Mesothelial cell of epicardium (in vitro differentiated cells): ENCODE results near the gene PAGR1. TPM values are rescaled to one million over a fixed set of nuclear protein-coding genes. Genes with fewer than 3 reads are reported as not detected.

ENCODE experiments used
- DNase-seq, 2 experiments: peaks; one replicate each; pipeline ENCODE4 v3.0.0; 2021; ENCODE audit warnings: low spot score in 2 of 2; ENCODE audit not compliant: unreplicated experiment in 2 of 2
- H3K27ac Mint-ChIP-seq: 2 replicates; pipeline ENCODE4 v1.8.0; 2021; ENCODE audit warnings: mixed read lengths
- H3K27me3 Mint-ChIP-seq: 2 replicates; pipeline ENCODE4 v1.8.0; 2021; ENCODE audit warnings: low read depth, mixed read lengths
- H3K36me3 Mint-ChIP-seq: 2 replicates; pipeline ENCODE4 v1.8.0; 2021; ENCODE audit warnings: mixed read lengths
- H3K4me1 Mint-ChIP-seq: 2 replicates; pipeline ENCODE4 v1.8.0; 2021; ENCODE audit warnings: mixed read lengths
- H3K4me3 Mint-ChIP-seq: 2 replicates; pipeline ENCODE4 v1.8.0; 2021; ENCODE audit warnings: mild to moderate bottlenecking, moderate library complexity, mixed read lengths
- H3K9me3 Mint-ChIP-seq: 2 replicates; pipeline ENCODE4 v1.8.0; 2021; ENCODE audit warnings: mixed read lengths
- total RNA-seq: library from RNA; stranded (reverse); gene quantifications from 3 replicates; pipeline ENCODE4 v1.2.1, GENCODE V29; 2021
- TF ChIP-seq, protein P1 (sequence below): fragments of 200-600 bp; sonication (generic); IDR thresholded peaks from one replicate; pipeline ENCODE4 v1.5.0; 2021; ENCODE audit warnings: antibody characterized with exemption; ENCODE audit not compliant: unreplicated experiment

Gene PAGR1
- total RNA-seq, 1 donor from 2014 or later, result 43.8 TPM

DNA sequence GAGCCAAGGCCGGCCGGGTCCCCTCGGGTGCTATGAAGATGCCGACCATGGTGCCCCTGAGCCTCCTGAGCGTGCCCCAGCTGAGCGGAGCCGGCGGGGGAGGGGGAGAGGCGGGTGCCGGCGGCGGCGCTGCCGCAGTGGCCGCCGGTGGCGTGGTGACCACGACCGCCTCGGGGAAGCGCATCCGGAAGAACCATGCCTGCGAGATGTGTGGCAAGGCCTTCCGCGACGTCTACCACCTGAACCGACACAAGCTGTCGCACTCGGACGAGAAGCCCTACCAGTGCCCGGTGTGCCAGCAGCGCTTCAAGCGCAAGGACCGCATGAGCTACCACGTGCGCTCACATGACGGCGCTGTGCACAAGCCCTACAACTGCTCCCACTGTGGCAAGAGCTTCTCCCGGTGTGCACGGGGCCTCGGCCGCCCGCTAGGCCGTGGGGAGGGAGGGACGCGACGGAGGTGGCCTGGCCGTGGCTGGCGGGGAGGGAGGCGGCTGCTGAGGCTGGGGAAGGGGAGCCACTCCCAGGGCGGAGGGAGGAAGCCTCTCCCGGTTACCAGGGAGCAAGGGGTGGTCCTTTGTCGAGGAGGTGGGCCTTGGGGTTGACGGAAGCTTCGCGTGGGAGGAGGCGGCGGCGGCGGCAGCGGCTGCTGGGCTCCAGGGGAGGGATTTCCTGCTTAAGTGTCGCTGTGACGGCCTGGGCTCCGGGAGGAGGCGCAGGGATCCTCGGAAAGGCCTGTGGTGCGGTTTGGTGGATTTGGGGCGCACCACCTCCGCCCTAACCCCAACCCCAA lies 8.3 kb upstream of the PAGR1 start:
- Mint-ChIP-seq H3K4me1 (peaks cover 65% of the 10 kb centered on the region), H3K36me3 (peaks cover 1% of the 10 kb centered on the region), H3K4me3 (peak overlapping the region; percentile 79), H3K27ac (peak overlapping the region; percentile 94), H3K9me3 (no peaks in the 10 kb centered on the region), H3K27me3 (no peaks in the 10 kb centered on the region)
- DNase-seq, result peak; percentile 67 to 81
- TF ChIP-seq, protein P1, sequence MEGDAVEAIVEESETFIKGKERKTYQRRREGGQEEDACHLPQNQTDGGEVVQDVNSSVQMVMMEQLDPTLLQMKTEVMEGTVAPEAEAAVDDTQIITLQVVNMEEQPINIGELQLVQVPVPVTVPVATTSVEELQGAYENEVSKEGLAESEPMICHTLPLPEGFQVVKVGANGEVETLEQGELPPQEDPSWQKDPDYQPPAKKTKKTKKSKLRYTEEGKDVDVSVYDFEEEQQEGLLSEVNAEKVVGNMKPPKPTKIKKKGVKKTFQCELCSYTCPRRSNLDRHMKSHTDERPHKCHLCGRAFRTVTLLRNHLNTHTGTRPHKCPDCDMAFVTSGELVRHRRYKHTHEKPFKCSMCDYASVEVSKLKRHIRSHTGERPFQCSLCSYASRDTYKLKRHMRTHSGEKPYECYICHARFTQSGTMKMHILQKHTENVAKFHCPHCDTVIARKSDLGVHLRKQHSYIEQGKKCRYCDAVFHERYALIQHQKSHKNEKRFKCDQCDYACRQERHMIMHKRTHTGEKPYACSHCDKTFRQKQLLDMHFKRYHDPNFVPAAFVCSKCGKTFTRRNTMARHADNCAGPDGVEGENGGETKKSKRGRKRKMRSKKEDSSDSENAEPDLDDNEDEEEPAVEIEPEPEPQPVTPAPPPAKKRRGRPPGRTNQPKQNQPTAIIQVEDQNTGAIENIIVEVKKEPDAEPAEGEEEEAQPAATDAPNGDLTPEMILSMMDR, result peak; percentile 36

DNA sequence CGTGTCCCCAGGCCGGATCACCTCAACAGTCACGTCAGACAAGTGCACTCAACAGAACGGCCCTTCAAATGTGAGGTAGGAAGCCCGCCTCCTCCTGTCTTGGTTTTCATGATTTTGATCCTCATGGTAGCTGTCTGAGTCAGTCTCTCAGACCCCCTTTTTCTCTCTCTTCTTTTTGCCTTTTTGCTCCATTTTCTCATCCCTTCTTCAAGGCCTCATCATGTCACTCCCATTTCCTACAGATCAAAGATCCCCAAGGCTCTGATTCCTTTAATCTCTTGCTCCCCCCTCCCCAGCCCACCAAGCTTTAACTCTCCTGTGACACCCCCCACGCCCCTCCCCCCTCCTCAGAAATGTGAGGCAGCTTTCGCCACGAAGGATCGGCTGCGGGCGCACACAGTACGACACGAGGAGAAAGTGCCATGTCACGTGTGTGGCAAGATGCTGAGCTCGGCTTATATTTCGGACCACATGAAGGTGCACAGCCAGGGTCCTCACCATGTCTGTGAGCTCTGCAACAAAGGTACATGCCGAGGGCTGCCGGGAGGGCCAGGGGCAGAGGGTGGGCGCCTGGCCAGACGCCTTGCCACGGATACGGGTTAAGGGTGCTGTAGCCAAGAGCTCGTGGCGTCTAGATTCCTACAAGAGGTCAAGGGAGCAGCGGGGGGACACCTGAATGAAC lies 7.6 kb upstream of the PAGR1 start:
- H3K4me1 Mint-ChIP-seq, result peaks cover 68% of the 10 kb centered on the region
- H3K9me3 Mint-ChIP-seq, result no peaks in the 10 kb centered on the region
- no peak for DNase-seq
- peaks cover 1% of the 10 kb centered on the region for H3K36me3 Mint-ChIP-seq
- TF ChIP-seq, protein P1, result no peak
- H3K27me3 Mint-ChIP-seq, result no peaks in the 10 kb centered on the region
- H3K27ac Mint-ChIP-seq, result peak overlapping the region; percentile 94
- H3K4me3 Mint-ChIP-seq, result peak overlapping the region; percentile 79

DNA sequence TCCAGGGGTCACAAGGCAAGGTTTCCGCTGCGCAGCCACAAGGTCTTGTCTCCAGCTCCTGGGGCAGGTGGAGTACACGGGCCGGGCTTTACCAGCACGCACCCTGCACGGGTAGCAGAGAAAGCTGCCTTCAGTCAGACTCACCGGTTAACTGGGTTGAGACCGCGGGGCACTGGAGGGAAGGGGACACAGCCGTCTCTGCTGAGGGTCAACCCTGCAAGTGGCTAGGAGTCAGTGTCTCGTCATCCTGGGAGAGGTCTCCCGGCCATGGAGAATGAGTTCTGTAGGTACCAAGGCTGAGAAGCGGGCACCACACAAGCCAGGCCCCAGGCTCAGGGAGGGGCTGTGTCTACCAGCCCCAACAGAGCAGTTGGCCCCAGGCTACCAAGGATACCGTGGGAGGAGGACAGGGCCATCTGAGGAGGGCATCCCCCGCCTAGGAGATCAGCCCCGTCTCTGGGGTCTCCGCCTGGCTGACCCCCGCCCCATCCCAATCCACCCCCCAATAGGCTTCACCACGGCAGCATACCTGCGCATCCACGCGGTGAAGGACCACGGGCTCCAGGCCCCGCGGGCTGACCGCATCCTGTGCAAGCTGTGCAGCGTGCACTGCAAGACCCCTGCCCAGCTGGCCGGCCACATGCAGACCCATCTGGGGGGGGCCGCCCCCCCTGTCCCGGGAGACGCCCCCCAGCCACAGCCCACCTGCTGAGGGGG lies 6.8 kb upstream of the PAGR1 start:
- H3K4me3 Mint-ChIP-seq, result peak overlapping the region; percentile 79
- TF ChIP-seq, protein P1, result no peak
- no peaks in the 10 kb centered on the region for H3K27me3 Mint-ChIP-seq
- peaks cover 1% of the 10 kb centered on the region for H3K36me3 Mint-ChIP-seq
- peaks cover 64% of the 10 kb centered on the region for H3K4me1 Mint-ChIP-seq
- H3K9me3 Mint-ChIP-seq, result no peaks in the 10 kb centered on the region
- DNase-seq, result no peak
- H3K27ac Mint-ChIP-seq, result peak overlapping the region; percentile 94

DNA sequence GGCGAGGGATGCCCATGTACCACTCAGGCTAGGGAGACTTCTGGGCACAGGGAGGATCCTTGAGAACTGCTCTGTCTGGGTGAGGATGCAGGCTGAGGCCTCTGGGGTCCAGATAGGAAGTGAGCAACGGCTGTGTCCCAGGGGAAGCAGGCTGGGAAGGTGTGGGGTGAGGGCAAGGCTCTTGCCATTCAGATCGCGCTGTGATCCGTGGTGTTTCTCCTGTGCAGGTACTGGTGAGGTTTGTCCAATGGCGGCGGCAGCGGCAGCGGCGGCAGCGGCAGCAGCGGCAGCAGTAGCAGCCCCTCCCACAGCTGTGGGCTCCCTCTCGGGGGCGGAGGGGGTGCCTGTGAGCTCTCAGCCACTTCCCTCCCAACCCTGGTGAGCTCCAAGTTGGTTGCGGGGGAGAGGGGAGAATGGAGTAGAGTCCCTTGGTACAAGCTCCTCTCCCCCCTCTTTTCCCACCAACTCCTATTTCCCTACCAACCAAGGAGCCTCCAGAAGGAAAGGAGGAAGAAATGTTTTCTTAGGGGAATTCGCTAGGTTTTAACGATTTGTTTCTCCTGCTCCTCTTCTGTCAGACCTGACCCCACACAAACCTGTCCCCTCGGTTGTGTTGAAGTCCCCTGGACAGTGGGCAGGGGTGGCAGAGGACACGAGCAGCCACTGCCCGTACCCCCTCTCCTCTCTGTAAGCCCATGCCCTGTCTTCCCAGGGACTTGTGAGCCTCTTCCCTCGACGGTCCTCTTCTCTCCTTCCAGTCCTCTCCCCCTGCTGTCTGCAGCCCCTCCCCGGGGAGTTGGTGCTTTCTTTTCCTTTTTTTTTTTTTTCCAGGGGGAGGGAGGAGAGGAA lies 5.9 kb upstream of the PAGR1 start:
- Mint-ChIP-seq H3K36me3 (peaks cover 1% of the 10 kb centered on the region), H3K27ac (peak overlapping the region; percentile 99), H3K4me1 (peaks cover 64% of the 10 kb centered on the region), H3K27me3 (no peaks in the 10 kb centered on the region), H3K9me3 (no peaks in the 10 kb centered on the region), H3K4me3 (peak overlapping the region; percentile 80)
- DNase-seq, result no peak
- TF ChIP-seq, protein P1, result no peak

DNA sequence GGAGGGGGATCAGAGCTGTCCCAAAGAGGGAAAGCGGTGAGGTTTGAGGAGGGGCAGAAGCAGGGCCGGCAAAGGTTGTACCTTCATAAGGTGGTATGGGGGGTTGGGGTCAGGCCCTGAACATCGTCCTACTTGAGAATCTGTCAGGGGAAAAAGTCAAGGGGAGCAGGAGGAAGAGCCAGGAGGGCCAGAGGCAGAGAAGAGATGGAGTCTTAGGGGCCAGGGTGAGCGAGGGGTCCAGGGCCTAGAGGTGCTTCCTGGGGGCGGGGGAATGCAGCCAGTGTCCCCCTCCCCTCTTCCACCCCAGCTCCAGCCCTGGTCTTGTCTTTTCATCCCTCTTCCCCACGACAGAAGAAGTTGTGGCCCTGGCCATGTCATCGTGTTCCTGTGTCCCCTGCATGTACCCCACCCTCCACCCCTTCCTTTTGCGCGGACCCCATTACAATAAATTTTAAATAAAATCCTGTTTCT lies 5.2 kb upstream of the PAGR1 start:
- no peak for DNase-seq
- peak overlapping the region; percentile 99 for H3K27ac Mint-ChIP-seq

More for the DNA sequence above, 5.2 kb upstream of the PAGR1 start:
- peaks cover 66% of the 10 kb centered on the region for H3K4me1 Mint-ChIP-seq
- H3K27me3 Mint-ChIP-seq, result no peaks in the 10 kb centered on the region
- no peaks in the 10 kb centered on the region for H3K9me3 Mint-ChIP-seq
- peaks cover 1% of the 10 kb centered on the region for H3K36me3 Mint-ChIP-seq
- TF ChIP-seq, protein P1, result no peak
- H3K4me3 Mint-ChIP-seq, result peak overlapping the region; percentile 80
